Head of caudate nucleus (tissue), 42 donors: Measurements from ENCODE around the gene MMP7.

ENCODE experiments used
- DNase-seq, 42 donors: peaks; one replicate each; pipeline versions ENCODE4 v3.0.0 to v3.0.0-alpha.2; 2020 to 2021; ENCODE audit warnings: mixed read lengths in 7 of 42
- intact Hi-C: fragments of 100-400 bp; cut with DNase I; formaldehyde crosslinking; loops from one replicate; pipeline ENCODE4 v1.15.0; 2022

Gene MMP7

DNA sequence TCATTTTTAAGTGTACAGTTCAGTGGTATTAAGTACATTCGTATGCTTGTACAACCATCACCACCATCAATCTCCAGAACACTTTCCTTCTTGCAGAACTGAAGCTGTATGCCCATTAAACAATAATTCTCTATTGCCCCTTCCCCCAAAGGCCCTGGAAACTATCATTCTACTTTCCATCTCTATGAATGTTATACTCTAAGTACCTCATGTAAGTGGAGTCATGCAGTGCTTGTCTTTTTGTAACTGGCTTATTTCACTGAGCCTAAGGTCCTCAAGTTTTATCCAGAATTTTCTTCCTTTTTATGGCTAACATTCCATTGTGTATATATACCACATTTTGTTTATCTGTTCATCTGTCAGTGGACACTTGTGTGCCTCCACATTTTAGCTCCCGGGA is 29.7 kb downstream of the MMP7 start:
- DNase-seq: no peak
- intact Hi-C loops: no loop called here

- intact Hi-C loops: loop anchor here (5.0 kb wide), 1 partner anchor 158 kb away; no protein-coding TSS in a partner anchor
- no peak for DNase-seq
Observed at GRCh38 chr11:102499931-102500330, 30.6 kb downstream of the MMP7 start.

DNA sequence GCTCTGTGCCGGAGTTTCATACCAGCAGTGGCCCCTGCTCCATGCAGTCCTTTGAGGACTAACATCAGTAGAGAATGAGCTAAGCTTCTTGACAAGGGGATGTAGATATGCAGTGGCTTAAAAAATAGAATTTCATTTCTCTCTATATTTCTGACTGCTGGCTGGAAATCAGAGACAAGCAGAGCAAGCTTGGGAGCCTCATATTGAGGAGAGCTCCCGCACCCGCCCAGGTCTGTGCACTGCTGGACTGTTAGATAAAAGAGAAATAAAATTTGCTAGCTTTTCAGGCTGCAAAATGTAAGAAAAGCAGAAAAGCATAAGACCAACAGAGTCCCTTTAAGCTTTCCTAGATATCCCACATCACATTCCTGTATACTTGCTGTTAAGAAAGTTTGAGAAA is 31.4 kb downstream of the MMP7 start:
- DNase-seq: no peak
- intact Hi-C loops: loop anchor here (5.0 kb wide), 1 partner anchor 157 kb away; no protein-coding TSS in a partner anchor

DNA sequence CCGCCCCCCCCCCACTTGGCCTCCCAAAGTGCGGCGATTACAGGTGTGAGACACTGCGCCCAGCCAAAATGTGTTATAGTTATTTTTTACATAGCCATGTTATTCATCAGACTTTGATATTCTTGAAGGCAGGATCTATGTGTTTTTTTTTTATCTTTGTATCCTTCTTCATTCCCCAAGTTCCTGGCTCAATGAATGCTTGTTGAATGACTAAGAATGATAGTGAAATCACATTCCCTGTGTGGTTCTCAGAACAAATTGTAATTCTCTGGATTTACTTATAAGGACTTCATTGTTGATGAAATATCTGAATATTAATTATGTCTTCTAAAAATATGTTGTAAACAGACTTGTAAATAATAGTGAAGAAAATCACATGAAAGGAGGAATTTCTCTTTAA is 33.5 kb downstream of the MMP7 start:
- no peak for DNase-seq
- intact Hi-C loops: loop anchor here (5.0 kb wide), 1 partner anchor 155 kb away; no protein-coding TSS in a partner anchor

DNA sequence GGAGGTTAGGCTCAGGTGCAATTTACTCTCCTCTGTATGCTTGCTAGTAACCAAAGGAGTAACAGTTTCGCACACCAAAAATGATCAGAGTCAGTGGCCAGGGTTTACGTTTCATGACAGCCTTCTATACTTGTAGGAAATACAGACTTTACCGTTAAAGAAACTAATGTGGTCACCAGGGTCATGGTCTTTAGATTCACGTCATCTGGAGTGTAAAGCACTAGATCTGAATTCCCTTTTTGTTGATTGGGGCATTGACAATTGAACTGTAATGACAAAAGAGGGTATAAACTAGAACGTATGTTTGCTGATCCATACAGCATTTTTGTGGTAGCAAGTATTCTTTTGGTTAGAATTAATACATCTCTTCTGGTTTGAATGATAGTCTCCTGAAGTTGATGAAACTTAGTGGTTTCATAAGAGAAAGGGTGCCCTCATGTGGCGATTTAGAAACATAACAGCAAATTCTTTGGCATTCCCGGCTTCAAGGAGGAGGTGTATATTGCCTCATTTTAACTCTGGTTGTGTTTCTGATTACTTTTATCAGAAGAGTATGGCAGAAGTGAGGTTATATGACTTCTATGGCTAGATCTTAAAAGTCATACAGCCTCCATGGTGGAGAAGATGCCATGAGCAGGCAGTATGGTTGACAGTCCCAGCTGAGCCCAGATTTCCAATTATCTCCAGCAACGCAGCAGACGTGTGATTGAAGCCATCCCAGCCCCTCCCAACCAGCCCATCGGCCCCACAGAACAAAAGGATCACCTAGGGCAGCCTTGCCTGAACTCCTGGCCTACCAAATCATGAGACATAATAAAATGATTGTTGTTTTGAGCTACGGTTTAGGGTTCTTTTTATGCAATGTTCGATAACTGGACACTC is 35.1 kb downstream of the MMP7 start:
- intact Hi-C loops: loop anchor here (1.0 to 5.0 kb wide), 2 partner anchors 105 to 153 kb away; no protein-coding TSS in a partner anchor
- peak in 24 of 42 donors; percentile 12 to 82 (median 52) for DNase-seq

GRCh38 chr11:102494216-102494615 is 36.3 kb downstream of the MMP7 start:
- intact Hi-C loops: no loop called here

DNA sequence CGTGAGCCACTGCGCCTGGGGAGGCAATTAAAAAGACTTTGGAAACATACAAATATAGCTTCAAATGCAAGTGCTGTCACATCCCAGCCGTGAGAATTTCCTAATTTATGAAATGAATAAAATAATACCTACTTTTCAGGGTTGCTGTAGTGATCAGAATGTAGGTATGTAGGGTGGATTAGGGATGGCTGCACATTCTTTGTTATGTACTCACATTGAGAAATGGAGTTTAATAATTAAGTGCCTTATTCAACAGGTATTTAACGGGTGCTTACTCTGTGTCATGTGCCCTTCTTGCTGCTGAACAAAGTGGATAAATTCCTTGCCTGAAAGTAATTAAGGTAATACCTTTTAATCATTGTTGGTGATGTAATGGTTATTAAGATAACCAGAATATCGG is 37.0 kb downstream of the MMP7 start:
- no peak for DNase-seq
- intact Hi-C loops: no loop called here

More at GRCh38 chr11:102494216-102494615, 36.3 kb downstream of the MMP7 start:
- no peak for DNase-seq

GRCh38 chr11:102491969-102492368 is 38.6 kb downstream of the MMP7 start:
- intact Hi-C loops: no loop called here
- no peak for DNase-seq

DNA sequence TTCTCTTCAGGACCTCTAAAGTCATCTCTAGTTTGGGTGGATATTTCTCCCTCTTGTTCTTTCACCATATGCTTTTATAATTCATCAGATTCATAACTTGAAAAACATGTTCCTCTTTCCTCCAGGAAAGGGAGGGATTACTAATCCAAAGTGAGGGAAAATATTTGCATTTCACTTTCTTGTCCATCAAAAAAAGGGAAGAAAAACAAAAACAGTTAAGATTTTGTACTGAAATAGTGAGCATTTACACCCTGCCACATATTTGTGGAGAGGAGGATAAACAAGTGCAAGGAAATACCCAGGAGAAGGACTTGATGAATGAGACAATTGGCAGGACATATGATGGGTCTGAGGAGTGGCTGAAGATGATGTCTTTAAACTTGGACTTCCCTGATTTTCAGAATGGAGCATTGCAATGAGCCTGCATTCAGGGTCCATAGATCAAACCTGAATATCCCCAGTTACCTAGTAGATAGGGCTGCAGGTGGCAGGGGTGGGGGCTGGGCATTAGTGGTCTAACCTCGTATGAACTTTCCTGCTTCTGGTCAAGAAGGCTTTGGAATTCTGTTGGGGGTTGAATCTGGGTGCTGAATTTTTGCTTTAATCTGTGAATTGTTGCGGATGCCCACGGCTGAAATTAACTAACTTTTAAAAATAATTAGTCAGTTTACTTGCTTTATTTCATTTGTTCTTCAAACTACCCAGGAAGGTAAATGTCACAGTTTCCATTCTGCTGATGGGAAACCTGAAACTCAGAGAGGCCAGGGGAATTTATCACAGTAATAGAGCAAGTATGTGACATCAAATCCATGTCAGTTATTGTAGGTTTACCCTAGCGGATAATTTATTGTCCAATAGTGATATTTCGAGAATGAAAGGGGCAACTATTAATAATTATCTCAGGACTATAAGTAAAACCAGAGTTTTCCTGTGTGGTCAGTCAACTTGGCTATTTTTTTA is 41.1 kb downstream of the MMP7 start:
- DNase-seq: no peak
- intact Hi-C loops: no loop called here

DNA sequence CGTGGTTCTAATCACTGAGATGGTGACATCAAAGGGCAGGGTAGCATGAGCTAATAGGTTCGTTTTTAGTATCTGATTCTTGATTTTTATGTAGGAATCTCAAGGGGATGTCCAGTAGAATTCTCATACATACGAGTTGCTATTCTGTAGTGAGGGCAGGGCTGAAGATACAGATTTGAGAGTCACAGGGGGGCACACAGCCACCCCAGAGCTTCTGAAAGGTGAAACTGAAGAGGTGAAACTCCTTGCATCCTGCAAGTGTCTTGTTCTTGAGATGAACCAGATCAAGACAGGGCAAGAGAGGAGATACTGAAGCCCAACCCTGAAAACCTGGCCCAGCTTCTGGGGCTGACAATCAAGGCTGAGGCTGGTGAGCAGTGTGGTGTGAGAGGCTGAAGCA is 42.3 kb downstream of the MMP7 start:
- no peak for DNase-seq
- intact Hi-C loops: no loop called here

GRCh38 chr11:102487214-102487613 is 43.3 kb downstream of the MMP7 start:
- no peak for DNase-seq
- intact Hi-C loops: no loop called here

DNA sequence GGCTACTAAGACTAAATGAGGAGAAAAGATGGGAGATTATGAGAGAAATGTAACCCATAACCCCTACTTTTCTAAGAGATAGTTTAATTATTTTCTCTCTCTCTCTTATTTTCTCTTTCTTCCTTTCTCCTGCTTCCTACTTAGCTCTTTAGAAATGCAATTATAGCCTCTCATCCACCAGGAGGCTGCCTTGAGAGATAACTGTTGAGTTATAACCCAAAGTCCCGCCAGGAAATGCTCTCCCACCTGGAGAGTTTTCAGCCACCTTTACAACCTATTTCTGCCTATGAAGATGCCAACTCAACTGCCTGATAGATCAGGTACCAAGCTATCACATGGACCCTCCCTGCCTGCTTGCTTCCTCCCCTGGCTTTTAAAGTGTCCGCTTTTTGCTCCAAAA is 44.0 kb downstream of the MMP7 start:
- intact Hi-C loops: no loop called here
- no peak for DNase-seq

DNA sequence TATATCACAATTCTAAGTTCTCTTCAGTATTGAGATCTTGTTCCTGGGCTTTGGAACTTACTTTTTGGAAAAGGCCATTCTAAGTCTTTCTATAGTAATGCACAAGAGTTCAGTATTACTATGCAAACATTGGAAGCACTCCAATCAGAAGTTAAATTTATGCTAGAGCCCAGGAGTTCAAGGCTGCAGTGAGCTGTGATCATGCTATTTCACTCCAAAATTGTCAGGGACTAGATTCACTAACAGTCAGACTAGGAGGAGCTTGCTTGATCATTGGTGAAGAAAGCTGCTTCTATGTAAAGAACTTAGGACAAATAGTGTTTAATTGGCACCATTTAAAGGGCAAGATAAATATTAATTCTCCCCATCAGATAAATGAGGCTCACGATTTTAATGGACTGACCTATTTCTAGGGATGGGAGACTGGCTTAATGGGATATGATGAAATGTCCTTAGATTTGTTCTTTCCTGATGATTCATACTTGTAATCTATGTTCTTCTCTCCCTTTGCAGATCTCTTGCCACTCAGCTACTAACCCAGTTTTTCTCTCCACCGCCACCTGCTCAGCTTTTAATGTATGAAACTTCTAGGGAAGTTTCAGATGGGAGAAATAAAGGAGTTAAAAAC is 45.3 kb downstream of the MMP7 start:
- intact Hi-C loops: no loop called here

GRCh38 chr11:102482433-102482832 is 48.1 kb downstream of the MMP7 start:
- intact Hi-C loops: no loop called here
- no peak for DNase-seq

More for the DNA sequence above, 45.3 kb downstream of the MMP7 start:
- DNase-seq: no peak

DNA sequence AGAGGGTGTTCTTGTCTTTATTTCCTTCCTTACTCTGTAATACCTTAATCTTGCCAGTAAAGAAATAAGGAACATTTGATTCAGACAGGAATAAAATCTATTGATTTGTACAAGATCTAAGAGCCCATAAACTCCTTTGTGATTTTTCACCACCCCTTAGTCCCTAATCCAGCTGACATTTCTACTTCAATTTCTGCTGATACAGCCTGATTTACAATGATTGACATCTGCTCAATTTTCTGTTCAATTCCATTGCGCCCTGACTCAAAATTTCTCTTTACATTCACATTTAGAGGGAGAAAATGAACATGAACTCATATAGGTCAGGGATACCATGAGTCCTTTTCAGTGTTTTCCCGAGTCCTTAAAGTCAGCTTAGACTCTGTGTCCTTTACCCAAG is 50.8 kb downstream of the MMP7 start:
- intact Hi-C loops: no loop called here
- no peak for DNase-seq

- no peak for DNase-seq
- intact Hi-C loops: no loop called here
Observed at GRCh38 chr11:102478673-102479299, 51.8 kb downstream of the MMP7 start.

DNA sequence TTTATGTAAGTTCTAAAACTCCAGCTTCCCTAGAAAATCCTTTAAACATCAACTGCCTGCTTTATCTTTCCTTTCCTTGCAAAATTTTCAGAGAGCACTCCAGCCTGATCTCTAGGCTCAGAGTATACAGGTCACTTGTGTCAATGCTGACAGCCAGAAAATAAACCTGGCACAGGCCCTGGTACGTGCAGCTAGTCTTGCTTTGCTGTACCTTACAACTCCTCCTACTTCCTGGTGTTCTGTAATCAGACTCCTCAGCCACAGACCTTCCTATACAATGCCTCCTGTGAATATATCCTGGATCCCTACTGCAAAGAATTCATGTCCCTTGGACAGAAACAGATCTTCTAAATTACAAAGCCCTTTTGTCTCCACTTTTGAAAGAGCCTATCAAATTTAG is 53.7 kb downstream of the MMP7 start:
- DNase-seq: no peak
- intact Hi-C loops: no loop called here

DNA sequence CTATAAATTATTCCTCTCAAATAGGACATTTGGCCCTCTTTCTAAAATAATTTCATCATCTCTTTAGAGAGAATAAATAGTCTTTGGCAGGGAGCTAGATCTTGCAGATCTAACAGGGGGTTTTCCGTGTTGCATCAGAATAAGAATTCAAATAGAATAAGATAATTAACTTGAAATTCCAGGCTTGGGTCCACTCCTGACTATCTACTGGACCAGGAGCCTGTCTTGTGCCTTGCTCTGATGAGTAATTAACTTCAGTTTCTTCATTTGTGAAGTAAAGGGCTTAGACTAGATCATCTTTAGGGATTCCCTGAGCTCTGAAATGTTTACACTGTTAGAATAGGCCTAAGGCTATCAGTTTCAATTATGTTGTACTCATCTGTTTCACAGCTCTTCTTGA is 54.5 kb downstream of the MMP7 start:
- intact Hi-C loops: no loop called here
- DNase-seq: no peak

DNA sequence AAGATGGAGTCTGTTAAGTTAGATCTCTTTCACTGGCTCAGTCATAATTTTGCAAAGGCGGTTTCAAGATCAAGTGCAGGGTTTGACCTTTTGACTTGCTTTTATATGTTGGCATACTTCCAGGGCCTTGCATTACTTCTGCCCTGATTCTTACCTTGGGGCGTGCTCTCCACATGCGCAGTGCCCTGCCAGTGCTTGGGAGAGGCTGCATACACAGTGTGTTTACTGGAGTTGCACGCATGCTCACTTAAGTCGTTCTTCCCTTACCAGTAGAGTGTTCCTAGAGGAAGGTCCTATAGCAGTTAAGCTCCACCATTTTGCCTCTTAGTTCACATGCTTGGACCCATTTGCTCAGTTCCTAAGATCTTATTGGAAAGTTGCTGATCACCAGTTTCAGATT is 57.0 kb downstream of the MMP7 start:
- intact Hi-C loops: no loop called here
- DNase-seq: no peak
